Activated CD8-positive, alpha-beta T cell treated with anti-CD3 and anti-CD28 coated beads, Interleukin-2, amount 10 ng/mL, durations not matched to agents 7 days and 5 days (primary cell): ENCODE results near the gene FARP2. TPM values are rescaled to one million over a fixed set of nuclear protein-coding genes. Genes with fewer than 3 reads are reported as not detected.
"Not testable (repeated sequence)": the region's sequence is repeated elsewhere in the genome, so short reads cannot be mapped to it uniquely, and the experiment has no call there.

ENCODE experiments used
- ATAC-seq: fragments of 150-1000 bp; cut with Tn5 transposase; one replicate; pipeline ENCODE4 v1.10.0; 2021; ENCODE audit warnings: moderate library complexity
- CTCF ChIA-PET: fragments of 350-600 bp; sonication (Branson Sonifier 250); formaldehyde crosslinking; loops from one replicate; lab custom pipeline; 2021; ENCODE audit warnings: antibody characterized with exemption; lab: Charles Lee
- POLR2A ChIA-PET: fragments of 350-600 bp; sonication (Branson Sonifier 250); formaldehyde crosslinking; loops from one replicate; lab custom pipeline; 2021; ENCODE audit warnings: antibody characterized with exemption; lab: Charles Lee
- DNase-seq: peaks from one replicate; pipeline ENCODE4 v3.0.0-alpha.2; 2020
- H3K27ac Mint-ChIP-seq: one replicate; pipeline ENCODE4 v1.8.0; 2021; ENCODE audit warnings: mild to moderate bottlenecking, mixed read lengths
- H3K27me3 Mint-ChIP-seq: one replicate; pipeline ENCODE4 v1.8.0; 2021; ENCODE audit warnings: low read depth, mixed read lengths
- H3K36me3 Mint-ChIP-seq: one replicate; pipeline ENCODE4 v1.8.0; 2021; ENCODE audit warnings: low read depth, mixed read lengths
- H3K4me1 Mint-ChIP-seq: one replicate; pipeline ENCODE4 v1.8.0; 2021; ENCODE audit warnings: low read depth, mixed read lengths
- H3K4me3 Mint-ChIP-seq: one replicate; pipeline ENCODE4 v1.8.0; 2021; ENCODE audit warnings: mild to moderate bottlenecking, mixed read lengths
- H3K9me3 Mint-ChIP-seq: one replicate; pipeline ENCODE4 v1.8.0; 2022; ENCODE audit warnings: mixed read lengths; ENCODE audit not compliant: insufficient read depth
- total RNA-seq, 2 experiments: library from RNA; stranded (reverse); gene quantifications; one replicate each; pipeline ENCODE4 v1.2.3, GENCODE V29; 2021

Gene FARP2
- total RNA-seq, 2 experiments from 2014 or later, result 19.3 to 22.7 TPM

DNA sequence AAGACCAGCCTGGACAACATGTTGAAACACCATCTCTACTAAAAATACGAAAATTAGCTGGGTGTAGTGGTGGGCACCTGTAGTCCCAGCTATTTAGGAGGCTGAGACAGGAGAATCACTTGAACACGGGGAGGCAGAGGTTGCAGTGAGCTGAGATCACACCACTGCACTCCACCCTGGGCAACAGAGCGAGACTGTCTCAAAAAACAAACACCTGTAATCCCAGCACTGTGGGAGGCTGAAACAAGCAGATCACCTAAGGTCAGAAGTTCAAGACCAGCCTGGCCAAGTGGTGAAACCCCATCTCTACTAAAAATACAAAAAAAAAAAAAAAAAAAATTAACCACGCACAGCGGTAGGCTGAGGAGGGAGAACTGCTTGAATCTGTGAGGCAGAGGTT is 65.9 kb downstream of the FARP2 start:
- peaks cover 33% of the 10 kb centered on the region for H3K36me3 Mint-ChIP-seq
- H3K27me3 Mint-ChIP-seq, H3K4me1 Mint-ChIP-seq, DNase-seq, ATAC-seq, H3K4me3 Mint-ChIP-seq, POLR2A ChIA-PET, CTCF ChIA-PET, H3K27ac Mint-ChIP-seq: not testable (repeated sequence)
- H3K9me3 Mint-ChIP-seq, result peaks cover 23% of the 10 kb centered on the region

DNA sequence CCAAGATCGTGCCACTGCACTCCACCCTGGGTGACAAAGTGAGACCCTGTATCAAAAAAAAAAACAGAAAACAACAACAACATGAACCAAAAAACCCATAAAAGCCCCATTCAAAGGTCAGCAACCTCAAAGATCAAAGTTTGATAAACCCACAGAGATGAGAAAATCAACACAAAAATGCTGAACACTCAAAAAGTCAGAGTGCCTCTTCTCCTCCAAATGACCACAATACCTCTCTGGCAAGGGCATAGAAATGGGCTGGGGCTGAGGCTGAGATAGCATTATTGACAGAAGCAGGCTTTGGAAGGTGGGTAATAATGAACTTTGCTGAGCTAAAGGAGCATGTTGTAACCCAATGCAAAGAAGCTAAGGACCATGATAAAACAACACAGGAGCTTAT is 66.3 kb downstream of the FARP2 start:
- CTCF ChIA-PET, result no interaction called here

DNA sequence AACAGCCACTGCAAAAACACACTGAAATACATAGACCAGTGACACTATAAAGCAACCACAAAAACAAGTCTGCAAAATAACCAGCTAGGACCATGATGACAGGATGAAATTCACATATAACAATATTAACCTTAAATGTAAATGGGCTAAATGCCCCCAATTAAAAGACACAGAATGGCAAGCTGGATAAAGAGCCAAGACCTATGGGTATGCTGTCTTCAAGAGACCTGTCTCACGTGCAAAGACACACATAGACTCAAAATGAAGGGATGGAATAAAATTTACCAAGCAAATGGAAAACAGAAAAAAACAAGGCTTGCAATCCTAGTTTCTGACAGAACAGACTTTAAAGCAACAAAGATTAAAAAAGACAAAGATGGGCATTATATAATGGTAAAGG is 67.4 kb downstream of the FARP2 start:
- POLR2A ChIA-PET, H3K4me3 Mint-ChIP-seq, CTCF ChIA-PET, H3K27ac Mint-ChIP-seq, H3K4me1 Mint-ChIP-seq, ATAC-seq, DNase-seq, H3K27me3 Mint-ChIP-seq: not testable (repeated sequence)
- Mint-ChIP-seq H3K36me3 (peaks cover 33% of the 10 kb centered on the region), H3K9me3 (peaks cover 23% of the 10 kb centered on the region)

More for the DNA sequence above, 66.3 kb downstream of the FARP2 start:
- no peak for DNase-seq
- Mint-ChIP-seq H3K27ac (no peak overlapping the region), H3K9me3 (peaks cover 23% of the 10 kb centered on the region), H3K27me3 (no peaks in the 10 kb centered on the region), H3K4me3 (no peak overlapping the region), H3K36me3 (peaks cover 33% of the 10 kb centered on the region), H3K4me1 (no peaks in the 10 kb centered on the region)
- no peak for ATAC-seq
- POLR2A ChIA-PET, result no interaction called here

DNA sequence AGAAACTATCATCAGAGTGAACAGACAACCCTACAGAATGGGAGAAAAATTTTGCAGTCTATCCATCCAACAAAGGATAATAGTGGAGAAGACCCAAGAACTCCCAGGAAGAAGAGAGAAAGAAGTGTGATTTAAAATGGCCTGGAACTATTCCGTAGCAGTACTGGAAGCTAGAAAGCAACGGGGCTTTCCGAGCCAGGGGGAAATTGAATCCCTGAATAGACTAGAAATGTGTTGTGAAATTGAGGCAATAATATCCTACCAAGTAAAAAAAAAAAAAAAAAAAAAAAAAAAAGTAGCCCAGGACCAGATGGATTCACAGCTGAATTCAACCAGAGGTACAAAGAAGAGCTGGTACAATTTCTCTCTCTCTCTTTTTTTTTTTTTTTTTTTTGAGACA is 69.3 kb downstream of the FARP2 start:
- ChIA-PET CTCF (no interaction called here), POLR2A (no interaction called here)
- Mint-ChIP-seq H3K27me3 (no peaks in the 10 kb centered on the region), H3K9me3 (peaks cover 23% of the 10 kb centered on the region), H3K36me3 (peaks cover 30% of the 10 kb centered on the region), H3K4me1 (no peaks in the 10 kb centered on the region), H3K27ac (no peak overlapping the region), H3K4me3 (no peak overlapping the region)
- ATAC-seq (no peak), DNase-seq (no peak)

DNA sequence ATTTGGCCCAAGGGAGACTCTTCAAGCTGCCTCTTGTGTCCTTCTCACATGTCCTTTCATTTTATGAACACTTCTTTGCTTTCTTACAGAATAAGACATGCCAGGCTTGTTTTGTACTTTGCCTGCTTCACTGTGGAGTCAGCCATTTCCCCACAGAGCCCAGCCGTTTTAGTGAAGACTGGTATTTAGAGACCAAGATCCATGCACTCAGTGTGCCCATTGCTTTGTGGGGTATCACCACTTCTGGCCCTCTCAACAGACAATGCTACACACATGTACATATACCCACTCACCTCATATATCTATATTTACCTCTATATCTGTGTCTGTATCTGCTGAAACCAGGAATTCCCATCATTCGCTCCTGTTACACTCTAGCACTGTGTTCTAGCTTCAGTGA is 74.1 kb downstream of the FARP2 start:
- CTCF ChIA-PET, result no interaction called here
- POLR2A ChIA-PET, result no interaction called here
- no peaks in the 10 kb centered on the region for H3K27me3 Mint-ChIP-seq
- H3K4me3 Mint-ChIP-seq, result no peak overlapping the region
- no peak for DNase-seq
- H3K36me3 Mint-ChIP-seq, result peaks cover 8% of the 10 kb centered on the region
- H3K9me3 Mint-ChIP-seq, result no peaks in the 10 kb centered on the region
- ATAC-seq, result no peak
- H3K27ac Mint-ChIP-seq, result no peak overlapping the region
- H3K4me1 Mint-ChIP-seq, result no peaks in the 10 kb centered on the region

DNA sequence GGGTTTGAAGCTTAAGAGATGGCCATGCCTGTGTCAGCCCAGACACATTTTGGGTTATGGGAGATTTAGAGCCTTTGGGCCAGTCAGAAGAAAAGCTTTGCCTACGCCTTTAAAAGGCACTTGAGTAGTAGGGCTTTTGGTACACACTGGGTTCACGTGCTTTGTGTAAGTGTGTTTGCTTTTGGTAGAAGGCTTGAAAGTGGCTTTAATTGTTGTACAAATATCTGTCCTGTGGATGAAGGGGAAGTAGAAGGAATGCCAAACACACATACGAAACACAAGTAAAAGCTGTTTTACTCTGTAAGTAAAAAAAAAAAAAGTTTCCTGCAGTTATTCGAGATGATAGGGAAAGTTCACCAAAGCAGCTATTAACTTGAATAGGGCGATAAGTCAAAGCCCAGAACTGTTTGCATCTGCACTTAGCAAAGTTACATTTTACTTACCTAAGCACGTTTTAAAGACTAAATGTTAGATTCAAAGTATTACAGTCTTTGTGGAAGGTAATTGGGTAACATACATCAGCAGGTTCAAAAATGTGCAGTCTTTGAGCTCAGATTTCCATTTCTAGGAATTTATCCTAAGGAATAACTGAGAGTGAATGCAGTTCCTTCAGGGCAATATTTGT is 76.9 kb downstream of the FARP2 start:
- DNase-seq (no peak), ATAC-seq (no peak)
- POLR2A ChIA-PET, result interaction anchor here (0.6 kb wide), 1 partner anchor 29 kb away, joined by 3 read pairs; no protein-coding TSS in a partner anchor
- Mint-ChIP-seq H3K9me3 (no peaks in the 10 kb centered on the region), H3K4me3 (no peak overlapping the region), H3K27me3 (no peaks in the 10 kb centered on the region), H3K36me3 (peaks cover 10% of the 10 kb centered on the region), H3K27ac (no peak overlapping the region), H3K4me1 (no peaks in the 10 kb centered on the region)
- CTCF ChIA-PET, result interaction anchor here (1.0 kb wide), 1 partner anchor 44 kb away, joined by 3 read pairs; no protein-coding TSS in a partner anchor

DNA sequence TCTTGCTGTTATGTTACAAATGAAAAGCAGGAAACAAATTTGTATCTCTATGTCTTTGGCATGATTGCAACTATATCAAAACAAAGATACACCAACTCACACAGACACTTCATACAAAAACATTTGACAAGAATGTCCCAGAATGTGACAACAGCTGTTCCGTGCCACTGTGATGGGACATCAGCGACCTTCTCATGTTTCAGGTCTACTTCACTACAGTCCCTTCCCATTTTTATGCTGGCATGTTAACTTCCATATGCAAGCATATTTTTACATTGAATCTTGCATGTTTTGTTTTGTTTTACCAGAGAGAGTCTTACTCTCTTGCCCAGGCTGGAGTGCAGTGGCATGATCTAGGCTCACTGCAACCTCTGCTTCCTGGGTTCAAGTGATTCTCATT is 81.1 kb downstream of the FARP2 start:
- no peak for ATAC-seq
- ChIA-PET POLR2A (no interaction called here), CTCF (no interaction called here)
- no peak overlapping the region for H3K27ac Mint-ChIP-seq
- peaks cover 20% of the 10 kb centered on the region for H3K36me3 Mint-ChIP-seq
- peaks cover 2% of the 10 kb centered on the region for H3K27me3 Mint-ChIP-seq
- peaks cover 1% of the 10 kb centered on the region for H3K4me1 Mint-ChIP-seq
- H3K9me3 Mint-ChIP-seq, result no peaks in the 10 kb centered on the region
- no peak overlapping the region for H3K4me3 Mint-ChIP-seq
- no peak for DNase-seq

DNA sequence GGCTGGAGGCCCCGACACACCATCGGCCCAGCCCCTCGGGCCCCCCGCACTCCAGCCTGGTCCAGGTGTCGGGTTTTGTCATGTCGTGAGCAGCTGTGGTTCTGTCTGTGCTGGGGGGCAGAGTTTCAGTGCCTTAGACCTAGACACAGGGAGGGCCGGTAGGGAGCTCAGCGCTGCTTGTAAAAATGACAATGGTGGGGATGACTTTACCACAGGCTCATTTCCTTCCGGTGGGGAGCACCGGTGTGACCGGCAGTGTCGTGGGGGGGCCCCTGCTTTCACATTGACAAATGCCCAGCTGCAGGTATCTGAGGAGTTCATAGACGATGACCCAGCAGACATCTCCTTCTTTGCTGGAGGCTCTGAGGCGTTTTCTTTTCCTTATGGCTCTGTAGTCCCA is 85.4 kb downstream of the FARP2 start:
- Mint-ChIP-seq H3K36me3 (peaks cover 27% of the 10 kb centered on the region), H3K4me3 (no peak overlapping the region), H3K9me3 (no peaks in the 10 kb centered on the region), H3K27me3 (peaks cover 10% of the 10 kb centered on the region), H3K4me1 (peaks cover 35% of the 10 kb centered on the region), H3K27ac (no peak overlapping the region)
- CTCF ChIA-PET, result no interaction called here
- DNase-seq (no peak), ATAC-seq (no peak)
- POLR2A ChIA-PET, result no interaction called here

DNA sequence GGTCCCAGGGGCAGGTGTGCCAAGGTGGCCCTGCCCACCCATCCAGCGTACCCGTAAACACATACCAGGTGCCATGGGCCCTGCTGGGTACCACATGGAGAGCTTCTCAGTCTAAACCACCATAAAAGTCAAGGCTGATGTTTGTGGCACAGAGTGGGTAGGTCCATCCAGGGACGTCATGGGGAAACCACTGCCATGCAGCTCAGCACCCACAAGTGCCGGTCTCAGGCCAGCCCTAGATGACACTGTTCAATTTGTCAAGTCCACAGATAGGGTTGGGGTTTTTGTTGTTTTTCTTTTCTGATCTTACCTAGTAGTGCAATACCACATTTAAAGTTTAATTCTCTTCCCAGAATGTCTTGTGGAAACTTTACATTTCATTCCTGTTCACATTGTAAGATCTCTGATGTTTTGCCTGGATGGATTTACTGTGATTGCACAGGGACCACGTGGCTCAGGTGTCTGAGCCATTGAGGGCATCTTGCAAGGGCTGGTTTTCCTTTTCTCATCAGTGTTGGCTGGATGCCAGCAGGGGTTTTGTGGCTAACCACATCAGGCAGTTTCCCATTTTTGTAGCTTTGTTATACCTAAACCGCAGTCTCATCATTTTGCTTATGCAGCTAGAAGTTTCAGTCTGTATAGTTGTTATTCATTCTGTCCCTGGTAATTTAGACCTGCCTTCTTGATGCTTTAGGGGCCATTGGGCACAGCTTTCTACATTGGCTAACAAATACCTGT is 87.6 kb downstream of the FARP2 start:
- POLR2A ChIA-PET, result interaction anchor here (0.9 to 1.0 kb wide), 2 partner anchors 13 to 38 kb away, joined by 3 read pairs; no protein-coding TSS in a partner anchor
- Mint-ChIP-seq H3K27me3 (peaks cover 15% of the 10 kb centered on the region), H3K4me1 (peaks cover 35% of the 10 kb centered on the region)

DNA sequence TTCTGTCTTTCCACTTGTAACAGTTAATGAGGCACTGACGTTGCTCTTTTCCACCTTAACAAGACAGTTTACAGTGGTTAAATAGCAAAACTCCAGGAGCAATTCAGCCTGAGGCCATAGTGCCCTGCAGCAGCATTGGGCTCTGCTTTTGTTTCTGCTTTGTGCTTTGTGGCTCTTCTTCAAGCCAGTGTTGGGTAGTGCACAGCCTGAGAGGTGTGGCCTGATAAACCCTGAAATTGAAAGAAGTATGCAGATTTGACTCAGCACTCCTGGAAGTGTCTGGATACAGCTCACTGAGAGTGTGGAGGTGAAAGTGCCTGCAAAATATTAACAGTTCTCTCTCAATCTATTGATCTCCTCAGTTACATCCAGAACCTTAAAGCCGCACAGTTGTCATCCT is 89.3 kb downstream of the FARP2 start:
- Mint-ChIP-seq H3K9me3 (no peaks in the 10 kb centered on the region), H3K27ac (no peak overlapping the region), H3K27me3 (peaks cover 15% of the 10 kb centered on the region), H3K4me1 (peaks cover 35% of the 10 kb centered on the region), H3K4me3 (no peak overlapping the region), H3K36me3 (peaks cover 23% of the 10 kb centered on the region)
- peak; percentile 32 for DNase-seq
- ChIA-PET POLR2A (no interaction called here), CTCF (no interaction called here)
- peak; percentile 26 for ATAC-seq

More for the DNA sequence above, 87.6 kb downstream of the FARP2 start:
- Mint-ChIP-seq H3K36me3 (peaks cover 27% of the 10 kb centered on the region), H3K9me3 (no peaks in the 10 kb centered on the region), H3K27ac (peak overlapping the region; percentile 74), H3K4me3 (peak overlapping the region; percentile 16)
- CTCF ChIA-PET, result no interaction called here
- peak; percentile 89 for DNase-seq
- peak; percentile 82 for ATAC-seq

DNA sequence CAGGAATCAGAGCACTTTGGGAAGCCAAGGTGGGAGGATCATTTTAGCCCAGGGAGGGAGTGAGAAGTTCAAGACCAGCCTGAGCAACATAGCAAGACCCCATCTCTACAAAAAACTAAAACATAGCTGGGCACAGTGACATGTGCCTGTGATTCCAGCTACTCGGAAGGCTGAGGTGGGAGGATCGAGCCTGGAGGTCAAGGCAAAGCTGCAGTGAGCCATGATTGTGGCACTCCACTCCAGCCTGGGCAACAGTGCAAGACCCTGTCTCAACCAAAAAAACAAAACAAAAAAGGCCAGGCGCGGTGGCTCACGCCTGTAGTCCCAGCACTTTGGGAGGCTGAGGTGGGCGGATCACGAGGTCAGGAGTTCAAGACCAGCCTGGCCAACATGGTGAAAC is 94.0 kb downstream of the FARP2 start:
- CTCF ChIA-PET, H3K36me3 Mint-ChIP-seq: not testable (repeated sequence)

DNA sequence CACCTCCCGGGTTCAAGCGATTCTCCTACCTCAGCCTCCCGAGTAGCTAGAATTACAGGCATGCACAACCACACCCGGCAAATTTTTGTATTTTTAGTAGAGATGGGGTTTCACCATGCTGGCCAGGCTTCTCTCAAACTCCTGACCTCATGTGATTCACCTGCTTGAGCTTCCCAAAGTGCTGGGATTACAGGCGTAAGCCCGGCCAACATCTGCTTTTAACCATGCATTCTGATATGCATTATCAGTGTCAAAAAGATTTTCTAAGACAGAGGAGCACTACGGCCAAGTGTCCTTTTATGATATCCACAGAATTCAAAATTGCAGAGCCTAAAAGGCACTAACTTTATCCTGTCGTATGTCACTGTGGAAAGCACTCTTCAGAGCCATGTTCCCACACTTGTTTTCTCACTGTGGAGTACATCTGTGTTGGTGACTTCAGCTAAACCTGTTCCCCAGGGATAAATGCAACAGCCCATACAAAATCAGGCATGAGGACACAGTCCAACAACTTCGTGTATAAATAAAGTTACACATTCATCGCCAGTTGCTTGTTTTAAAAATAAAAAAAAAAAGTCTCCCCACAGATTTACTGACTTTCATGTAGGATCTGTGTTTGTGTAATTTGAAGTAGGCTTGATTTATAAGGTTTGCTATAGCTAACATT is 95.9 kb downstream of the FARP2 start:
- ATAC-seq, result no peak
- Mint-ChIP-seq H3K9me3 (no peaks in the 10 kb centered on the region), H3K4me1 (no peaks in the 10 kb centered on the region), H3K27ac (no peak overlapping the region), H3K36me3 (no peaks in the 10 kb centered on the region), H3K27me3 (peaks cover 11% of the 10 kb centered on the region), H3K4me3 (no peak overlapping the region)
- CTCF ChIA-PET, result no interaction called here
- POLR2A ChIA-PET, result no interaction called here
- DNase-seq, result no peak

More for the DNA sequence above, 94.0 kb downstream of the FARP2 start:
- peaks cover 10% of the 10 kb centered on the region for H3K4me1 Mint-ChIP-seq
- not testable (repeated sequence) for H3K4me3 Mint-ChIP-seq, H3K27ac Mint-ChIP-seq, DNase-seq, H3K9me3 Mint-ChIP-seq, ATAC-seq
- peaks cover 14% of the 10 kb centered on the region for H3K27me3 Mint-ChIP-seq
- POLR2A ChIA-PET, result interaction anchor here (0.6 kb wide), 2 partner anchors 47 to 568 kb away, joined by 3 read pairs; no protein-coding TSS in a partner anchor
